Stromal cell of bone marrow (primary cell): Measurements from ENCODE around the gene TMEM106B.
A peak's percentile ranks its signal among the peaks of the same experiment; 100 is the strongest.
"Not testable (repeated sequence)": the region's sequence is repeated elsewhere in the genome, so short reads cannot be mapped to it uniquely, and the experiment has no call there.

Source experiments
- DNase-seq: peaks from one replicate; pipeline ENCODE4 v3.0.0-alpha.2; 2012; ENCODE audit warnings: low read depth

Gene TMEM106B

GRCh38 chr7:12211054-12211710 lies at the start of gene TMEM106B:
TSS of gene TMEM106B (plus strand) at chr7:12211294. CDS start at chr7:12214811, 3,517 bp downstream.
- DNase-seq, result peak; percentile 86

- peak; percentile 70 for DNase-seq
These were observed 48.5 kb upstream of the TMEM106B start for GRCh38 chr7:12162415-12163113.

- not testable (repeated sequence) for DNase-seq
These were observed 43.0 kb upstream of the TMEM106B start for GRCh38 chr7:12168065-12168464.

- DNase-seq, result not testable (repeated sequence)
These were observed 40.9 kb upstream of the TMEM106B start for GRCh38 chr7:12169981-12170820.

- DNase-seq, result no peak
These were observed 37.4 kb upstream of the TMEM106B start for GRCh38 chr7:12173671-12174070.

- no peak for DNase-seq
These were observed 36.2 kb upstream of the TMEM106B start for GRCh38 chr7:12174931-12175330.

- DNase-seq, result no peak
These were observed 32.8 kb upstream of the TMEM106B start for GRCh38 chr7:12178317-12178716.

GRCh38 chr7:12194426-12194825 lies 16.7 kb upstream of the TMEM106B start:
- DNase-seq, result no peak

GRCh38 chr7:12196386-12196785 lies 14.7 kb upstream of the TMEM106B start:
- no peak for DNase-seq

GRCh38 chr7:12199363-12199762 lies 11.7 kb upstream of the TMEM106B start:
- DNase-seq, result no peak

GRCh38 chr7:12207046-12207445 lies 4.0 kb upstream of the TMEM106B start:
- no peak for DNase-seq

- DNase-seq, result no peak
These were observed 1.9 kb upstream of the TMEM106B start for GRCh38 chr7:12209221-12209620.

- no peak for DNase-seq
These were observed 678 bp upstream of the TMEM106B start for GRCh38 chr7:12210179-12211053.

GRCh38 chr7:12211711-12212485 lies 804 bp downstream of the TMEM106B start:
- no peak for DNase-seq

- no peak for DNase-seq
These were observed 6.2 kb downstream of the TMEM106B start for GRCh38 chr7:12217311-12217710.

- no peak for DNase-seq
These were observed 9.4 kb downstream of the TMEM106B start for GRCh38 chr7:12220389-12221046.

- no peak for DNase-seq
These were observed 10.3 kb downstream of the TMEM106B start for GRCh38 chr7:12221414-12221813.

GRCh38 chr7:12222889-12223579 lies 11.9 kb downstream of the TMEM106B start:
- no peak for DNase-seq

- DNase-seq, result not testable (repeated sequence)
These were observed 13.9 kb downstream of the TMEM106B start for GRCh38 chr7:12225017-12225416.

- DNase-seq, result no peak
These were observed 15.7 kb downstream of the TMEM106B start for GRCh38 chr7:12226756-12227155.
